Activated T-helper 17 cell treated with anti-CD3 and anti-CD28 coated beads, Interleukin-2, amount 50 U/mL, for 72 hours (primary cell): ENCODE data around the gene POP4. TPM values are rescaled to one million over a fixed set of nuclear protein-coding genes. Genes with fewer than 3 reads are reported as not detected.

ENCODE experiments used
- ATAC-seq: fragments of 150-1000 bp; cut with Tn5 transposase; replicated peaks from 2 replicates; pipeline ENCODE4 v1.10.0; 2021; ENCODE audit warnings: mild to moderate bottlenecking, moderate library complexity
- H3K27ac Mint-ChIP-seq: one replicate; pipeline ENCODE4 v1.8.0; 2022; ENCODE audit warnings: mixed read lengths
- H3K27me3 Mint-ChIP-seq: one replicate; pipeline ENCODE4 v1.8.0; 2022; ENCODE audit warnings: mixed read lengths
- H3K36me3 Mint-ChIP-seq: one replicate; pipeline ENCODE4 v1.8.0; 2022; ENCODE audit warnings: low read depth, mild to moderate bottlenecking, mixed read lengths
- H3K4me1 Mint-ChIP-seq: one replicate; pipeline ENCODE4 v1.8.0; 2022; ENCODE audit warnings: mixed read lengths
- H3K4me3 Mint-ChIP-seq: one replicate; pipeline ENCODE4 v1.8.0; 2022; ENCODE audit warnings: mild to moderate bottlenecking, mixed read lengths
- H3K9me3 Mint-ChIP-seq: one replicate; pipeline ENCODE4 v1.8.0; 2022; ENCODE audit warnings: mixed read lengths
- total RNA-seq, 2 donors: library from RNA; stranded (reverse); gene quantifications; one replicate each; pipeline ENCODE4 v1.2.3, GENCODE V29; 2022

Gene POP4
- total RNA-seq, 2 donors from 2014 or later: 59.4 to 102 TPM

GRCh38 chr19:29569038-29569911 is 36.8 kb upstream of the POP4 start:
- Mint-ChIP-seq H3K4me3 (no peak overlapping the region), H3K4me1 (peaks cover 7% of the 10 kb centered on the region), H3K36me3 (no peaks in the 10 kb centered on the region), H3K27ac (no peak overlapping the region), H3K27me3 (peaks cover 54% of the 10 kb centered on the region), H3K9me3 (no peaks in the 10 kb centered on the region)
- ATAC-seq: no peak

- Mint-ChIP-seq H3K36me3 (no peaks in the 10 kb centered on the region), H3K27ac (no peak overlapping the region), H3K27me3 (peaks cover 62% of the 10 kb centered on the region), H3K4me3 (no peak overlapping the region), H3K4me1 (peaks cover 10% of the 10 kb centered on the region), H3K9me3 (no peaks in the 10 kb centered on the region)
- no peak for ATAC-seq
Observed at GRCh38 chr19:29571181-29571580, 34.9 kb upstream of the POP4 start.

GRCh38 chr19:29573486-29573885 is 32.6 kb upstream of the POP4 start:
- Mint-ChIP-seq H3K4me1 (peaks cover 19% of the 10 kb centered on the region), H3K27me3 (peaks cover 58% of the 10 kb centered on the region), H3K4me3 (no peak overlapping the region), H3K27ac (no peak overlapping the region), H3K36me3 (no peaks in the 10 kb centered on the region), H3K9me3 (no peaks in the 10 kb centered on the region)
- ATAC-seq: no peak

- H3K9me3 Mint-ChIP-seq: no peaks in the 10 kb centered on the region
- H3K4me3 Mint-ChIP-seq: no peak overlapping the region
- H3K36me3 Mint-ChIP-seq: no peaks in the 10 kb centered on the region
- H3K27ac Mint-ChIP-seq: no peak overlapping the region
- ATAC-seq: no peak
- peaks cover 56% of the 10 kb centered on the region for H3K27me3 Mint-ChIP-seq
- peaks cover 19% of the 10 kb centered on the region for H3K4me1 Mint-ChIP-seq
Observed at GRCh38 chr19:29574510-29574909, 31.6 kb upstream of the POP4 start.

- Mint-ChIP-seq H3K36me3 (no peaks in the 10 kb centered on the region), H3K27me3 (peaks cover 55% of the 10 kb centered on the region), H3K27ac (peak overlapping the region; percentile 33), H3K4me1 (peaks cover 19% of the 10 kb centered on the region), H3K9me3 (peaks cover 4% of the 10 kb centered on the region), H3K4me3 (peak overlapping the region; percentile 66)
- ATAC-seq: peak; percentile 75
Observed at GRCh38 chr19:29576046-29576606, 30.0 kb upstream of the POP4 start.

- H3K36me3 Mint-ChIP-seq: no peaks in the 10 kb centered on the region
- peak overlapping the region; percentile 57 for H3K27ac Mint-ChIP-seq
- H3K4me1 Mint-ChIP-seq: peaks cover 19% of the 10 kb centered on the region
- peaks cover 52% of the 10 kb centered on the region for H3K27me3 Mint-ChIP-seq
- peak overlapping the region; percentile 66 for H3K4me3 Mint-ChIP-seq
- H3K9me3 Mint-ChIP-seq: peaks cover 5% of the 10 kb centered on the region
- peak; percentile 95 for ATAC-seq
Observed at GRCh38 chr19:29576761-29577648, 29.1 kb upstream of the POP4 start.

GRCh38 chr19:29577649-29577963 is 28.5 kb upstream of the POP4 start:
- H3K4me1 Mint-ChIP-seq: peaks cover 19% of the 10 kb centered on the region
- no peaks in the 10 kb centered on the region for H3K36me3 Mint-ChIP-seq
- no peak for ATAC-seq
- peak overlapping the region; percentile 57 for H3K27ac Mint-ChIP-seq
- peaks cover 46% of the 10 kb centered on the region for H3K27me3 Mint-ChIP-seq
- peaks cover 5% of the 10 kb centered on the region for H3K9me3 Mint-ChIP-seq
- H3K4me3 Mint-ChIP-seq: peak overlapping the region; percentile 66

GRCh38 chr19:29578349-29578748 is 27.7 kb upstream of the POP4 start:
- ATAC-seq: no peak
- Mint-ChIP-seq H3K4me1 (peaks cover 19% of the 10 kb centered on the region), H3K9me3 (peaks cover 5% of the 10 kb centered on the region), H3K36me3 (no peaks in the 10 kb centered on the region), H3K4me3 (no peak overlapping the region), H3K27me3 (peaks cover 42% of the 10 kb centered on the region), H3K27ac (no peak overlapping the region)

GRCh38 chr19:29579308-29579910 is 26.7 kb upstream of the POP4 start:
- no peak overlapping the region for H3K4me3 Mint-ChIP-seq
- H3K27ac Mint-ChIP-seq: no peak overlapping the region
- peaks cover 19% of the 10 kb centered on the region for H3K4me1 Mint-ChIP-seq
- ATAC-seq: no peak
- no peaks in the 10 kb centered on the region for H3K36me3 Mint-ChIP-seq
- peaks cover 5% of the 10 kb centered on the region for H3K9me3 Mint-ChIP-seq
- peaks cover 36% of the 10 kb centered on the region for H3K27me3 Mint-ChIP-seq

- H3K4me3 Mint-ChIP-seq: no peak overlapping the region
- H3K27me3 Mint-ChIP-seq: peaks cover 21% of the 10 kb centered on the region
- H3K4me1 Mint-ChIP-seq: peaks cover 8% of the 10 kb centered on the region
- ATAC-seq: no peak
- peaks cover 5% of the 10 kb centered on the region for H3K9me3 Mint-ChIP-seq
- H3K27ac Mint-ChIP-seq: no peak overlapping the region
- no peaks in the 10 kb centered on the region for H3K36me3 Mint-ChIP-seq
Observed at GRCh38 chr19:29581398-29581797, 24.7 kb upstream of the POP4 start.

- H3K27ac Mint-ChIP-seq: no peak overlapping the region
- no peaks in the 10 kb centered on the region for H3K36me3 Mint-ChIP-seq
- no peak overlapping the region for H3K4me3 Mint-ChIP-seq
- ATAC-seq: no peak
- H3K9me3 Mint-ChIP-seq: peaks cover 5% of the 10 kb centered on the region
- H3K4me1 Mint-ChIP-seq: peaks cover 10% of the 10 kb centered on the region
- peaks cover 12% of the 10 kb centered on the region for H3K27me3 Mint-ChIP-seq
Observed at GRCh38 chr19:29583196-29583999, 22.7 kb upstream of the POP4 start.

GRCh38 chr19:29586401-29586800 is 19.7 kb upstream of the POP4 start:
- H3K27me3 Mint-ChIP-seq: peaks cover 4% of the 10 kb centered on the region
- H3K9me3 Mint-ChIP-seq: peaks cover 3% of the 10 kb centered on the region
- H3K36me3 Mint-ChIP-seq: no peaks in the 10 kb centered on the region
- H3K4me1 Mint-ChIP-seq: peaks cover 10% of the 10 kb centered on the region
- no peak for ATAC-seq
- peak overlapping the region; percentile 71 for H3K27ac Mint-ChIP-seq
- peak overlapping the region; percentile 41 for H3K4me3 Mint-ChIP-seq

GRCh38 chr19:29587059-29587458 is 19.0 kb upstream of the POP4 start:
- peaks cover 8% of the 10 kb centered on the region for H3K27me3 Mint-ChIP-seq
- peaks cover 3% of the 10 kb centered on the region for H3K9me3 Mint-ChIP-seq
- H3K4me1 Mint-ChIP-seq: peaks cover 10% of the 10 kb centered on the region
- H3K4me3 Mint-ChIP-seq: peak overlapping the region; percentile 41
- no peak for ATAC-seq
- H3K36me3 Mint-ChIP-seq: no peaks in the 10 kb centered on the region
- peak overlapping the region; percentile 71 for H3K27ac Mint-ChIP-seq
